Choroid plexus epithelial cell (primary cell): ENCODE results near the gene XPNPEP2.
A peak's percentile ranks its signal among the peaks of the same experiment; 100 is the strongest.

Source experiments
- DNase-seq: peaks from one replicate; pipeline ENCODE4 v3.0.0-alpha.2; 2010; ENCODE audit warnings: low read depth
- H3K4me3 ChIP-seq: 2 replicates; pipeline ENCODE4 v1.5.1; 2011; ENCODE audit warnings: low read depth, mild to moderate bottlenecking, control low read depth, low read length, moderate library complexity
- CTCF ChIP-seq: conservative IDR thresholded peaks from 2 replicates; pipeline ENCODE4 v1.5.1; 2011; ENCODE audit warnings: low read depth, mild to moderate bottlenecking, control low read depth, inconsistent platforms, low read length, moderate library complexity

XPNPEP2 gene

GRCh38 chrX:129808829-129809796 lies 70.3 kb downstream of the XPNPEP2 start:
- TF ChIP-seq CTCF = no peak
- DNase-seq = peak; percentile 30
- no peak overlapping the region for H3K4me3 ChIP-seq

- no peak for DNase-seq
- no peak for TF ChIP-seq CTCF
- H3K4me3 ChIP-seq = no peak overlapping the region
Observed at GRCh38 chrX:129813662-129814368, 75.0 kb downstream of the XPNPEP2 start.

GRCh38 chrX:129818123-129818522 lies 79.3 kb downstream of the XPNPEP2 start:
- no peak for DNase-seq
- TF ChIP-seq CTCF = no peak
- H3K4me3 ChIP-seq = no peak overlapping the region
